RWPE2 (cell line): ENCODE results near the gene RGS12.

Experiments
- ATAC-seq: fragments of 200-7000 bp; cut with Tn5 transposase; 3 replicates; pipeline ENCODE4 v1.9.1; 2021; ENCODE audit warnings: low read depth
- DNase-seq: peaks from one replicate; pipeline ENCODE4 v3.0.0-alpha.2; 2020; ENCODE audit warnings: low spot score
- H3K27ac ChIP-seq: fragments of 450-650 bp; 2 replicates; pipeline ENCODE4 v1.5.1; 2017; ENCODE audit warnings: mild to moderate bottlenecking; ENCODE audit not compliant: poor library complexity, severe bottlenecking
- H3K27me3 ChIP-seq: fragments of 250-450 bp; sonication (Bioruptor Pico); 2 replicates; pipeline ENCODE4 v1.5.1; 2021; ENCODE audit warnings: mild to moderate bottlenecking, moderate library complexity; ENCODE audit not compliant: insufficient read depth, poor library complexity, severe bottlenecking
- H3K36me3 ChIP-seq: fragments of 250-450 bp; sonication (Bioruptor Pico); 2 replicates; pipeline ENCODE4 v1.5.1; 2020; ENCODE audit warnings: low read depth, mild to moderate bottlenecking, moderate library complexity
- H3K4me1 ChIP-seq: fragments of 250-450 bp; sonication (Bioruptor Pico); 2 replicates; pipeline ENCODE4 v1.5.1; 2021; ENCODE audit warnings: mild to moderate bottlenecking, moderate library complexity; ENCODE audit not compliant: insufficient read depth, poor library complexity, severe bottlenecking
- H3K4me3 ChIP-seq: fragments of 250-450 bp; sonication (Bioruptor Pico); 2 replicates; pipeline ENCODE4 v1.5.1; 2021; ENCODE audit warnings: mild to moderate bottlenecking, moderate library complexity; ENCODE audit not compliant: severe bottlenecking
- H3K9me3 ChIP-seq: fragments of 250-450 bp; sonication (Bioruptor Pico); 2 replicates; pipeline ENCODE4 v1.5.1; 2021; ENCODE audit warnings: mild to moderate bottlenecking, moderate library complexity; ENCODE audit not compliant: severe bottlenecking
- CTCF ChIP-seq: fragments of 450-650 bp; IDR thresholded peaks from one replicate; pipeline ENCODE4 v1.5.1; 2017; ENCODE audit warnings: mild to moderate bottlenecking, moderate library complexity; ENCODE audit not compliant: poor library complexity, severe bottlenecking

RGS12 gene

GRCh38 chr4:3304831-3305609, 12.2 kb downstream of the RGS12 start:
- ATAC-seq = no peak
- TF ChIP-seq CTCF = no peak
- DNase-seq = no peak
- H3K4me1 ChIP-seq = no peaks in the 10 kb centered on the region
- H3K27me3 ChIP-seq = no peaks in the 10 kb centered on the region
- H3K4me3 ChIP-seq = no peak overlapping the region
- no peaks in the 10 kb centered on the region for H3K36me3 ChIP-seq
- H3K9me3 ChIP-seq = no peaks in the 10 kb centered on the region
- no peak overlapping the region for H3K27ac ChIP-seq

- H3K9me3 ChIP-seq = no peaks in the 10 kb centered on the region
- DNase-seq (peak; percentile 23), ATAC-seq (peak; percentile 52; the same call in 1 of the 3 replicates)
- no peaks in the 10 kb centered on the region for H3K4me1 ChIP-seq
- no peak for TF ChIP-seq CTCF
- H3K27ac ChIP-seq = no peak overlapping the region
- no peaks in the 10 kb centered on the region for H3K36me3 ChIP-seq
- no peak overlapping the region for H3K4me3 ChIP-seq
- H3K27me3 ChIP-seq = no peaks in the 10 kb centered on the region
Observed at GRCh38 chr4:3305610-3306371, 13.0 kb downstream of the RGS12 start.

- Histone ChIP-seq H3K4me1 (peaks cover 4% of the 10 kb centered on the region), H3K27ac (no peak overlapping the region), H3K27me3 (no peaks in the 10 kb centered on the region), H3K36me3 (no peaks in the 10 kb centered on the region), H3K9me3 (no peaks in the 10 kb centered on the region), H3K4me3 (no peak overlapping the region)
- DNase-seq = no peak
- no peak for TF ChIP-seq CTCF
- ATAC-seq = no peak
Observed at GRCh38 chr4:3306450-3306849, 13.6 kb downstream of the RGS12 start.

GRCh38 chr4:3307060-3307459, 14.2 kb downstream of the RGS12 start:
- peaks cover 10% of the 10 kb centered on the region for H3K4me1 ChIP-seq
- no peak for TF ChIP-seq CTCF
- H3K36me3 ChIP-seq = no peaks in the 10 kb centered on the region
- H3K9me3 ChIP-seq = no peaks in the 10 kb centered on the region
- H3K27me3 ChIP-seq = no peaks in the 10 kb centered on the region
- peak; percentile 45 for DNase-seq
- H3K4me3 ChIP-seq = no peak overlapping the region
- ATAC-seq = no peak
- no peak overlapping the region for H3K27ac ChIP-seq
